Pancreas (tissue), 10 donors: Measurements from ENCODE around the gene PDE6A. TPM values are rescaled to one million over a fixed set of nuclear protein-coding genes. Genes with fewer than 3 reads are reported as not detected.

ENCODE experiments used
- ATAC-seq, 4 donors: fragments of 200-7000 bp; cut with Tn5 transposase; one replicate each; pipeline versions ENCODE4 v1.8.0 to v1.9.1; 2020; ENCODE audit warnings: mild to moderate bottlenecking in 4 of 4, moderate library complexity in 4 of 4
- DNase-seq, 6 donors: peaks; one replicate each; pipeline ENCODE4 v3.0.0-alpha.2; 2020
- FAIRE-seq: peaks from 2 replicates; lab custom pipeline; 2012; peaks lifted over from hg19 to GRCh38; lab: Jason Lieb, UNC
- H3K27ac ChIP-seq, 4 donors: fragments of 200-600 bp; sonication (generic); 1 replicate in 3 of 4; 2 replicates in 1 of 4; pipeline versions ENCODE4 v1.5.0 to v1.8.0; 2020
- H3K27me3 ChIP-seq, 4 donors: fragments of 200-600 bp; one replicate each; pipeline ENCODE4 v1.8.0; 2021
- H3K36me3 ChIP-seq, 3 donors: fragments of 200-600 bp; sonication (generic) in 1 of 3; one replicate each; pipeline versions ENCODE4 v1.5.0 to v1.8.0; 2020 to 2021
- H3K4me1 ChIP-seq, 3 donors: fragments of 200-600 bp; one replicate each; pipeline ENCODE4 v1.8.0; 2021
- H3K4me3 ChIP-seq, 4 donors: fragments of 200-600 bp; sonication (generic) in 2 of 4; one replicate each; pipeline versions ENCODE4 v1.5.0 to v1.8.0; 2020 to 2021
- H3K9me3 ChIP-seq, 4 donors: fragments of 200-600 bp; one replicate each; pipeline ENCODE4 v1.8.0; 2021
- WGBS, 2 donors: extraction: QIAGEN DNeasy Blood & Tissue Kit; methylation state at CpG; one replicate each; pipeline ENCODE4 v1.1.7; 2013; 5-methylcytosine and 5-hydroxymethylcytosine counted together
- intact Hi-C, 3 donors: fragments of 100-400 bp; cut with DNase I; formaldehyde crosslinking; loops; one replicate each; pipeline versions ENCODE4 v1.11.1 to v1.14.2; 2022
- polyA plus RNA-seq, 2 donors: library from polyadenylated mRNA; stranded (reverse); fragments of 200-250 nt; gene quantifications; one replicate each; pipeline ENCODE4 v1.2.3, GENCODE V29; 2013
- total RNA-seq, 6 donors: library from RNA; stranded (reverse); fragmentation: NEBNext Ultra II Directional in 4 of 6; extraction: Animal tissue kit (Norgen Biotek cat#: 25700) in 4 of 6; gene quantifications; one replicate each; pipeline versions ENCODE4 v1.2.1 to v1.2.4, GENCODE V29; 2021 to 2023
- TF ChIP-seq, protein P1 (sequence below), 4 donors: fragments of 200-600 bp; sonication (generic) in 3 of 4; IDR thresholded peaks; one replicate each; pipeline versions ENCODE4 v1.5.0 to v1.8.0; 2021; ENCODE audit warnings: antibody characterized with exemption in 4 of 4
- donor health status: healthy with polysubstance abuse.
- donor health status: DM: no; HTN: no; CAD: no; lungs with moderate emphysema.
- donor health status: DM: no; HTN: no; CAD: no.
- donor health status: control.
- donor health status: control.
- donor health status: Bipolar disorder and iron deficiency.
- donor health status: DM: yes; HTN: yes; CAD: no.
- donor health status: DM: no; HTN: no; CAD: no.
- donor health status: DM: no; HTN: no; CAD: no.
- donor health status: DM: yes; HTN: yes; CAD: no.

The PDE6A gene
- total and polyA plus RNA-seq, 8 donors: not detected

DNA sequence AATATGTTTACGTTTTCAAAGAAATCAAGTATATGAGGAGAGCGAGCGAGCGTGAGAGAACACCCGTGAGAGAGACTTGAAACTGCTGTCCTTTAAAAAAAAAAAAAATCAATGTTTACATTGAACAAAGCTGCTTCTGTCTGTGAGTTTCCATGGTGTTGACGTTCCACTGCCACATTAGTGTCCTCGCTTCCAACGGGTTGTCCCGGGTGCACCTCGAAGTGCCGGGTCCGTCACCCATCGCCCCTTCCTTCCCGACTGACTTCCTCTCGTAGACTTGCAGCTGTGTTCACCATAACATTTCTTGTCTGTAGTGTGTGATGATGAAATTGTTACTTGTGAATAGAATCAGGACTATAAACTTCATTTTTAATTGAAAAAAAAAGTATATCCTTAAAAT, 97.0 kb downstream of the PDE6A start:
- intact Hi-C loops: loop anchor here in 1 of 3 donors (10.0 kb wide), 1 partner anchor 137 kb away; no protein-coding TSS in a partner anchor
- WGBS, 2 donors: 74 to 78% methylated on average over 15 of the region's 15 CpGs

DNA sequence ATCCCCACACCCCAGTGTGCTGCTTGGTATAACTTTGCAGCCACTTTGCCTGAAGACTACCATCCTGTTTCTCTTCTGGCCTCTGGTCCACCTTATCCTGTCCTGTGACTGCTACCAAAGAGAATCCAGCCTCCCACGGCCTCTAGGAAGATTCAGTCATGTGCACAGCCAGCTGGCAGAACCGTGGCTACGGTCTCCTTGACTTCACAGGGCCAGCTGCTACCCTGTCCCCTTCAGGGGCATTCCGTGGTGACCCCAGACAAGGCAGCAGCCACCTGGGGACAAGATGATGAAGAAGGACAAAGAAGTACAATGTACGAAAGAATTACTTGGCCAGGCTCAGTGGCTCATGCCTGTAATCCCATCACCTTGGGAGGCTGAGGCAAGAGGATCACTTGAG, 98.6 kb downstream of the PDE6A start:
- ATAC-seq (no peak), DNase-seq (no peak), FAIRE-seq (no peak)
- no peaks in the 10 kb centered on the region for H3K4me1 ChIP-seq
- intact Hi-C loops: loop anchor here in 1 of 3 donors (10.0 kb wide), 1 partner anchor 139 kb away; no protein-coding TSS in a partner anchor
- H3K9me3 ChIP-seq: no peaks in the 10 kb centered on the region
- TF ChIP-seq, protein P1, sequence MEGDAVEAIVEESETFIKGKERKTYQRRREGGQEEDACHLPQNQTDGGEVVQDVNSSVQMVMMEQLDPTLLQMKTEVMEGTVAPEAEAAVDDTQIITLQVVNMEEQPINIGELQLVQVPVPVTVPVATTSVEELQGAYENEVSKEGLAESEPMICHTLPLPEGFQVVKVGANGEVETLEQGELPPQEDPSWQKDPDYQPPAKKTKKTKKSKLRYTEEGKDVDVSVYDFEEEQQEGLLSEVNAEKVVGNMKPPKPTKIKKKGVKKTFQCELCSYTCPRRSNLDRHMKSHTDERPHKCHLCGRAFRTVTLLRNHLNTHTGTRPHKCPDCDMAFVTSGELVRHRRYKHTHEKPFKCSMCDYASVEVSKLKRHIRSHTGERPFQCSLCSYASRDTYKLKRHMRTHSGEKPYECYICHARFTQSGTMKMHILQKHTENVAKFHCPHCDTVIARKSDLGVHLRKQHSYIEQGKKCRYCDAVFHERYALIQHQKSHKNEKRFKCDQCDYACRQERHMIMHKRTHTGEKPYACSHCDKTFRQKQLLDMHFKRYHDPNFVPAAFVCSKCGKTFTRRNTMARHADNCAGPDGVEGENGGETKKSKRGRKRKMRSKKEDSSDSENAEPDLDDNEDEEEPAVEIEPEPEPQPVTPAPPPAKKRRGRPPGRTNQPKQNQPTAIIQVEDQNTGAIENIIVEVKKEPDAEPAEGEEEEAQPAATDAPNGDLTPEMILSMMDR (IDR thresholded peaks at IDR 0.05): no peak
- H3K36me3 ChIP-seq: peaks cover 0 to 8% (median 0%) of the 10 kb centered on the region in 3 donors
- 90 to 97% methylated on average over 5 of the region's 5 CpGs for WGBS, 2 donors
- no peaks in the 10 kb centered on the region for H3K27me3 ChIP-seq
- no peak overlapping the region for H3K4me3 ChIP-seq
- no peak overlapping the region for H3K27ac ChIP-seq

More for the DNA sequence above, 97.0 kb downstream of the PDE6A start:
- TF ChIP-seq, protein P1 (IDR thresholded peaks at IDR 0.05): no peak
- ATAC-seq (no peak), DNase-seq (no peak), FAIRE-seq (no peak)
- Histone ChIP-seq H3K4me3 (no peak overlapping the region), H3K27me3 (no peaks in the 10 kb centered on the region), H3K9me3 (no peaks in the 10 kb centered on the region), H3K36me3 (peaks cover 0 to 8% (median 0%) of the 10 kb centered on the region in 3 donors), H3K27ac (no peak overlapping the region), H3K4me1 (no peaks in the 10 kb centered on the region)

DNA sequence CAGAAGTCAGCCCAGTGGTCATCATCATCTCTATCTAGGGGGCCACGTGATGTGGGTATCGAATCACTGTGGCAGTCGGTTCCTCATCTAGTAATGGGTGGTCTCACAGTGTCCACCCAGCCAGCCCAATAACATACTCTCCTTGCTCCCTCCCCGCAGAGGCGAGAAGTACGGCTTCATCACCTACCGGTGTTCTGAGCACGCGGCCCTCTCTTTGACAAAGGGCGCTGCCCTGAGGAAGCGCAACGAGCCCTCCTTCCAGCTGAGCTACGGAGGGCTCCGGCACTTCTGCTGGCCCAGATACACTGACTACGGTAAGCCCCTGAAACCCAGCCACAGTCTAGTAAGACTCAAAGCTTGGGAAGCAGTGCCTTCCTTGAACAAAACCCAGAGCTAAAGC, 99.0 kb downstream of the PDE6A start:
- TF ChIP-seq, protein P1 (IDR thresholded peaks at IDR 0.05): no peak
- ATAC-seq (no peak), FAIRE-seq (no peak), DNase-seq (no peak)
- WGBS, 2 donors: 96% methylated on average over 15 of the region's 15 CpGs
- Histone ChIP-seq H3K27me3 (no peaks in the 10 kb centered on the region), H3K27ac (no peak overlapping the region), H3K9me3 (no peaks in the 10 kb centered on the region), H3K36me3 (peaks cover 0 to 8% (median 0%) of the 10 kb centered on the region in 3 donors), H3K4me1 (no peaks in the 10 kb centered on the region), H3K4me3 (no peak overlapping the region)
- intact Hi-C loops: loop anchor here in 1 of 3 donors (10.0 kb wide), 1 partner anchor 139 kb away; no protein-coding TSS in a partner anchor

DNA sequence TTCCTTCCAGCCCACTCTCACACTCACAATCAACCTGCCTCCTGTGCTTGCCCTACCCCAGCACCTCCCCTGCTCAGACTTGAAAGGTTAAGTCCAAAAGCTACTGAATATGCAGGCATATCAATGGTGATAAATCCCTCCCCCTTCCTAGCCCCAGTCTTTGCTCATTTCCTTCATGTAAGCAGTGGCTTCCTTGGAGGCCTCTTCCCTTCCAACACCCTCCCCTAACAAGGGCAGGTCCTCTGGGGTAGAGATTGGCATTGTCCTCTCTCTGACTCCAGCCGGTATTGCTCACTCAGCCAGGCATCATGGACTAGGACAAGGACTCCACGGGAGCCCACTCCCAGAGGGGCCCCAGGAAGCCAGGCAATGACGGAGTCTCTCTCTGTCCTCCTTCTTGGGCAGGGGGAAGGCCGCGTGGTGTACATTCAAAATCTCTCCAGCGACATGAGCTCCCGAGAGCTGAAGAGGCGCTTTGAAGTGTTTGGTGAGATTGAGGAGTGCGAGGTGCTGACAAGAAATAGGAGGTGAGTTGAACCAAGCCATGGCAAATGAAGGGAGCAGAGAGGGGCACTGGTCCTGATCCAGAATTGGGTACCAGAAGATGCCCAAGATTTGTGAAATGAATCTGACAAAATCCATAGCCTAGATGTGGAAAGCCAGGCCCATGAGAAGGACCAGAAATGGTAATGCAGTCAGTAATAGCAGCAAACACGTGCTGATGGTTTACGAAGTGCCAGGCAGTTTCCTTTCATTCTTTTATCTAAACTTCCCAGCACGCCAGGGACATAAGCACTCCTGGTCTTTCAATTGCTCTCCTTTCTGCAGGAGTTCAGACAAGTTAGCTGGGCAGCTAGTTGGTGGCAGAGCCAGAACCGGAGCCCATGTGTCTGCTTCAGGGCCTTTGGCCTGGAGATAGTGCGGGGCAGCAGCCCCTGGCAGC, 102.5 kb downstream of the PDE6A start:
- Histone ChIP-seq H3K27ac (no peak overlapping the region), H3K27me3 (no peaks in the 10 kb centered on the region), H3K9me3 (no peaks in the 10 kb centered on the region), H3K4me3 (no peak overlapping the region), H3K36me3 (peaks cover 0 to 8% (median 0%) of the 10 kb centered on the region in 3 donors), H3K4me1 (no peaks in the 10 kb centered on the region)
- no peak for FAIRE-seq
- TF ChIP-seq, protein P1 (IDR thresholded peaks at IDR 0.05): no peak
- DNase-seq: no peak
- intact Hi-C loops: loop anchor here in 1 of 3 donors (10.0 kb wide), 1 partner anchor 143 kb away; no protein-coding TSS in a partner anchor
- no peak for ATAC-seq
- WGBS, 2 donors: 91% methylated on average over 14 of the region's 14 CpGs
